Osteocyte (in vitro differentiated cells): ENCODE data around the gene HS1BP3. TPM values are rescaled to one million over a fixed set of nuclear protein-coding genes. Genes with fewer than 3 reads are reported as not detected.
A peak's percentile ranks its signal among the peaks of the same experiment; 100 is the strongest.

Experiments
- DNase-seq: peaks from one replicate; pipeline ENCODE4 v3.0.0; 2021; ENCODE audit warnings: mixed read lengths; ENCODE audit not compliant: unreplicated experiment; ENCODE audit errors: extremely low spot score
- H3K27ac Mint-ChIP-seq: one replicate; pipeline ENCODE4 v1.8.0; 2021; ENCODE audit warnings: mild to moderate bottlenecking, mixed read lengths; ENCODE audit not compliant: unreplicated experiment
- H3K27me3 Mint-ChIP-seq: one replicate; pipeline ENCODE4 v1.8.0; 2021; ENCODE audit warnings: mixed read lengths; ENCODE audit not compliant: unreplicated experiment
- H3K36me3 Mint-ChIP-seq: one replicate; pipeline ENCODE4 v1.8.0; 2021; ENCODE audit warnings: mixed read lengths; ENCODE audit not compliant: unreplicated experiment
- H3K4me1 Mint-ChIP-seq: one replicate; pipeline ENCODE4 v1.8.0; 2021; ENCODE audit warnings: mixed read lengths; ENCODE audit not compliant: unreplicated experiment
- H3K4me3 Mint-ChIP-seq: one replicate; pipeline ENCODE4 v1.8.0; 2021; ENCODE audit warnings: mild to moderate bottlenecking, moderate library complexity, mixed read lengths; ENCODE audit not compliant: unreplicated experiment
- H3K9me3 Mint-ChIP-seq: one replicate; pipeline ENCODE4 v1.8.0; 2021; ENCODE audit warnings: mixed read lengths; ENCODE audit not compliant: unreplicated experiment
- CTCF ChIP-seq: fragments of 200-600 bp; sonication (generic); IDR thresholded peaks from 2 replicates; pipeline ENCODE4 v1.5.0; 2021; ENCODE audit warnings: antibody characterized with exemption, mild to moderate bottlenecking, moderate library complexity
- long read RNA-seq: library from polyadenylated mRNA; unstranded; transcript quantifications from one replicate; pipeline ENCODE4 v2.0.0, GENCODE V29; 2021
- total RNA-seq: library from RNA; stranded (reverse); gene quantifications from 2 replicates; pipeline ENCODE4 v1.2.1, GENCODE V29; 2021

Gene HS1BP3
- total RNA-seq, result 40.5 and 42.8 TPM in 2 replicates
- long read RNA-seq, transcript HS1BP3-201 (7 exons, 2,370 nt), result major isoform, 42 of 57 reads
- long read RNA-seq, partial matches to known transcripts, result 3 of 57 reads
- long read RNA-seq, other reads (novel, unspliced or antisense), result 12 of 57 reads

- peaks cover 1% of the 10 kb centered on the region for H3K36me3 Mint-ChIP-seq
- DNase-seq, result peak; percentile 96
- peaks cover 12% of the 10 kb centered on the region for H3K27me3 Mint-ChIP-seq
- TF ChIP-seq CTCF, result peak; percentile 95
- H3K27ac Mint-ChIP-seq, result peak within 1 kb of the TSS; percentile 93
- peak within 1 kb of the TSS; percentile 90 for H3K4me3 Mint-ChIP-seq
- no peaks in the 10 kb centered on the region for H3K9me3 Mint-ChIP-seq
- peaks cover 40% of the 10 kb centered on the region for H3K4me1 Mint-ChIP-seq
Measured at GRCh38 chr2:20650877-20651730, at the start of gene HS1BP3. Gene HS1BP3 (minus strand): TSS chr2:20651098. CDS start chr2:20651063, 35 bp downstream.

- Mint-ChIP-seq H3K9me3 (no peaks in the 10 kb centered on the region), H3K4me1 (peaks cover 53% of the 10 kb centered on the region), H3K27ac (peak overlapping the region; percentile 93), H3K27me3 (no peaks in the 10 kb centered on the region), H3K36me3 (peaks cover 8% of the 10 kb centered on the region), H3K4me3 (peak overlapping the region; percentile 60)
- DNase-seq, result no peak
- TF ChIP-seq CTCF, result no peak
Measured at GRCh38 chr2:20698916-20699613, 48.2 kb upstream of the HS1BP3 start.

GRCh38 chr2:20697322-20697934, 46.5 kb upstream of the HS1BP3 start:
- no peak for DNase-seq
- Mint-ChIP-seq H3K4me1 (peaks cover 42% of the 10 kb centered on the region), H3K4me3 (no peak overlapping the region), H3K27ac (peak overlapping the region; percentile 93), H3K27me3 (no peaks in the 10 kb centered on the region), H3K9me3 (no peaks in the 10 kb centered on the region), H3K36me3 (peaks cover 12% of the 10 kb centered on the region)
- no peak for TF ChIP-seq CTCF

- TF ChIP-seq CTCF, result no peak
- no peak for DNase-seq
- H3K4me3 Mint-ChIP-seq, result no peak overlapping the region
- no peaks in the 10 kb centered on the region for H3K27me3 Mint-ChIP-seq
- no peak overlapping the region for H3K27ac Mint-ChIP-seq
- H3K4me1 Mint-ChIP-seq, result peaks cover 31% of the 10 kb centered on the region
- no peaks in the 10 kb centered on the region for H3K9me3 Mint-ChIP-seq
- peaks cover 10% of the 10 kb centered on the region for H3K36me3 Mint-ChIP-seq
Measured at GRCh38 chr2:20696366-20696765, 45.5 kb upstream of the HS1BP3 start.
